ENCODE measurements around the gene HARS1.
A peak's percentile ranks its signal among the peaks of the same experiment; 100 is the strongest.
"Not testable (repeated sequence)": the region's sequence is repeated elsewhere in the genome, so short reads cannot be mapped to it uniquely, and the experiment has no call there.

Gene HARS1

GRCh38 chr5:140710899-140711552, 19.9 kb upstream of the HARS1 start:
- H3K27me3 ChIP-seq (ENCODE audit: control insufficient read depth, insufficient read depth, low read length) = no peaks in the 10 kb centered on the region
- H3K36me3 ChIP-seq (ENCODE audit: control insufficient read depth, insufficient read depth, low read length) = peaks cover 4% of the 10 kb centered on the region
- peak overlapping the region; percentile 46 for H3K9ac ChIP-seq (ENCODE audit: low read length)
- H3K4me1 ChIP-seq (ENCODE audit: control insufficient read depth, insufficient read depth, low read length) = no peaks in the 10 kb centered on the region
- H3K4me3 ChIP-seq (ENCODE audit: low read length) = peak overlapping the region; percentile 75
- H3K27ac ChIP-seq (ENCODE audit: low read depth, low read length) = peak overlapping the region; percentile 70

- H3K4me1 ChIP-seq (ENCODE audit: control insufficient read depth, insufficient read depth, low read length); H3K9ac ChIP-seq (ENCODE audit: low read length): not testable (repeated sequence)
Measured at GRCh38 chr5:140708787-140709186, 17.6 kb upstream of the HARS1 start.

GRCh38 chr5:140707812-140708211, 16.6 kb upstream of the HARS1 start:
- Histone ChIP-seq H3K36me3 (ENCODE audit: control insufficient read depth, insufficient read depth, low read length) (peaks cover 16% of the 10 kb centered on the region), H3K27ac (ENCODE audit: low read depth, low read length) (no peak overlapping the region)

More at GRCh38 chr5:140708787-140709186, 17.6 kb upstream of the HARS1 start:
- not testable (repeated sequence) for H3K27ac ChIP-seq (ENCODE audit: low read depth, low read length); H3K27me3 ChIP-seq (ENCODE audit: control insufficient read depth, insufficient read depth, low read length); H3K4me3 ChIP-seq (ENCODE audit: low read length)
- peaks cover 13% of the 10 kb centered on the region for H3K36me3 ChIP-seq (ENCODE audit: control insufficient read depth, insufficient read depth, low read length)

GRCh38 chr5:140700177-140701144, 9.3 kb upstream of the HARS1 start, which contains the start of gene ZMAT2:
ZMAT2 (plus strand) TSS chr5:140700447; CDS start chr5:140700461, 14 bp downstream.
- Histone ChIP-seq H3K36me3 (ENCODE audit: control insufficient read depth, insufficient read depth, low read length) (peaks cover 38% of the 10 kb centered on the region), H3K9ac (ENCODE audit: low read length) (peak within 1 kb of the TSS; percentile 39), H3K27ac (ENCODE audit: low read depth, low read length) (peak within 1 kb of the TSS; percentile 53)

More at GRCh38 chr5:140707812-140708211, 16.6 kb upstream of the HARS1 start:
- Histone ChIP-seq H3K9ac (ENCODE audit: low read length) (no peak overlapping the region), H3K4me1 (ENCODE audit: control insufficient read depth, insufficient read depth, low read length) (no peaks in the 10 kb centered on the region), H3K4me3 (ENCODE audit: low read length) (no peak overlapping the region), H3K27me3 (ENCODE audit: control insufficient read depth, insufficient read depth, low read length) (no peaks in the 10 kb centered on the region)

GRCh38 chr5:140696891-140697492, 5.8 kb upstream of the HARS1 start:
- peaks cover 16% of the 10 kb centered on the region for H3K4me1 ChIP-seq (ENCODE audit: control insufficient read depth, insufficient read depth, low read length)
- H3K4me3 ChIP-seq (ENCODE audit: low read length) = no peak overlapping the region
- no peak overlapping the region for H3K9ac ChIP-seq (ENCODE audit: low read length)
- no peaks in the 10 kb centered on the region for H3K27me3 ChIP-seq (ENCODE audit: control insufficient read depth, insufficient read depth, low read length)
- no peak overlapping the region for H3K27ac ChIP-seq (ENCODE audit: low read depth, low read length)
- peaks cover 35% of the 10 kb centered on the region for H3K36me3 ChIP-seq (ENCODE audit: control insufficient read depth, insufficient read depth, low read length)

More at GRCh38 chr5:140700177-140701144, 9.3 kb upstream of the HARS1 start, which contains the start of gene ZMAT2:
- Histone ChIP-seq H3K27me3 (ENCODE audit: control insufficient read depth, insufficient read depth, low read length) (no peaks in the 10 kb centered on the region), H3K4me1 (ENCODE audit: control insufficient read depth, insufficient read depth, low read length) (peaks cover 11% of the 10 kb centered on the region), H3K4me3 (ENCODE audit: low read length) (peak within 1 kb of the TSS; percentile 75)

- H3K27me3 ChIP-seq (ENCODE audit: control insufficient read depth, insufficient read depth, low read length) = no peaks in the 10 kb centered on the region
- no peak overlapping the region for H3K27ac ChIP-seq (ENCODE audit: low read depth, low read length)
- no peak overlapping the region for H3K9ac ChIP-seq (ENCODE audit: low read length)
- no peak overlapping the region for H3K4me3 ChIP-seq (ENCODE audit: low read length)
- H3K36me3 ChIP-seq (ENCODE audit: control insufficient read depth, insufficient read depth, low read length) = peaks cover 35% of the 10 kb centered on the region
- H3K4me1 ChIP-seq (ENCODE audit: control insufficient read depth, insufficient read depth, low read length) = peaks cover 12% of the 10 kb centered on the region
Measured at GRCh38 chr5:140694276-140694675, 3.1 kb upstream of the HARS1 start.

GRCh38 chr5:140690376-140690932, 716 bp downstream of the HARS1 start:
- peaks cover 7% of the 10 kb centered on the region for H3K36me3 ChIP-seq (ENCODE audit: control insufficient read depth, insufficient read depth, low read length)
- no peaks in the 10 kb centered on the region for H3K27me3 ChIP-seq (ENCODE audit: control insufficient read depth, insufficient read depth, low read length)
- H3K9ac ChIP-seq (ENCODE audit: low read length) = peak overlapping the region; percentile 93
- peak overlapping the region; percentile 98 for H3K4me3 ChIP-seq (ENCODE audit: low read length)
- peaks cover 12% of the 10 kb centered on the region for H3K4me1 ChIP-seq (ENCODE audit: control insufficient read depth, insufficient read depth, low read length)
- H3K27ac ChIP-seq (ENCODE audit: low read depth, low read length) = peak overlapping the region; percentile 80

- Histone ChIP-seq H3K27me3 (ENCODE audit: control insufficient read depth, insufficient read depth, low read length) (no peaks in the 10 kb centered on the region), H3K4me3 (ENCODE audit: low read length) (no peak overlapping the region), H3K9ac (ENCODE audit: low read length) (no peak overlapping the region), H3K27ac (ENCODE audit: low read depth, low read length) (no peak overlapping the region), H3K4me1 (ENCODE audit: control insufficient read depth, insufficient read depth, low read length) (no peaks in the 10 kb centered on the region), H3K36me3 (ENCODE audit: control insufficient read depth, insufficient read depth, low read length) (peaks cover 40% of the 10 kb centered on the region)
Measured at GRCh38 chr5:140678993-140679392, 12.2 kb downstream of the HARS1 start.

GRCh38 chr5:140677947-140678346, 13.2 kb downstream of the HARS1 start:
- Histone ChIP-seq H3K4me1 (ENCODE audit: control insufficient read depth, insufficient read depth, low read length) (no peaks in the 10 kb centered on the region), H3K27me3 (ENCODE audit: control insufficient read depth, insufficient read depth, low read length) (no peaks in the 10 kb centered on the region), H3K4me3 (ENCODE audit: low read length) (no peak overlapping the region), H3K27ac (ENCODE audit: low read depth, low read length) (no peak overlapping the region), H3K9ac (ENCODE audit: low read length) (no peak overlapping the region), H3K36me3 (ENCODE audit: control insufficient read depth, insufficient read depth, low read length) (peaks cover 39% of the 10 kb centered on the region)

GRCh38 chr5:140674629-140675028, 16.5 kb downstream of the HARS1 start:
- Histone ChIP-seq H3K9ac (ENCODE audit: low read length) (no peak overlapping the region), H3K27me3 (ENCODE audit: control insufficient read depth, insufficient read depth, low read length) (no peaks in the 10 kb centered on the region), H3K36me3 (ENCODE audit: control insufficient read depth, insufficient read depth, low read length) (peaks cover 36% of the 10 kb centered on the region), H3K27ac (ENCODE audit: low read depth, low read length) (no peak overlapping the region), H3K4me3 (ENCODE audit: low read length) (no peak overlapping the region), H3K4me1 (ENCODE audit: control insufficient read depth, insufficient read depth, low read length) (no peaks in the 10 kb centered on the region)

- peaks cover 40% of the 10 kb centered on the region for H3K36me3 ChIP-seq (ENCODE audit: control insufficient read depth, insufficient read depth, low read length)
Measured at GRCh38 chr5:140674211-140674610, 17.0 kb downstream of the HARS1 start.

More at GRCh38 chr5:140674211-140674610, 17.0 kb downstream of the HARS1 start:
- no peak overlapping the region for H3K4me3 ChIP-seq (ENCODE audit: low read length)
- no peak overlapping the region for H3K9ac ChIP-seq (ENCODE audit: low read length)
- no peaks in the 10 kb centered on the region for H3K27me3 ChIP-seq (ENCODE audit: control insufficient read depth, insufficient read depth, low read length)
- H3K4me1 ChIP-seq (ENCODE audit: control insufficient read depth, insufficient read depth, low read length) = no peaks in the 10 kb centered on the region
- no peak overlapping the region for H3K27ac ChIP-seq (ENCODE audit: low read depth, low read length)

All from rectal smooth muscle tissue (tissue), 1 donor.